SK-N-SH treated with all-trans-retinoic acid at 6 μM for 48 hours (cell line): ENCODE measurements around the gene OPN1MW2.
"Not testable (repeated sequence)": the region's sequence is repeated elsewhere in the genome, so short reads cannot be mapped to it uniquely, and the experiment has no call there.

ENCODE experiments used
- ARNTL ChIP-seq: fragments of 450-650 bp; formaldehyde crosslinking; IDR thresholded peaks from 2 replicates; pipeline ENCODE4 v1.5.0; 2020; ENCODE audit warnings: low read depth, mild to moderate bottlenecking, moderate library complexity, borderline replicate concordance
- BACH2 ChIP-seq: fragments of 250-450 bp; sonication (Bioruptor Pico); IDR thresholded peaks from 2 replicates; pipeline ENCODE4 v1.9.0; 2021; ENCODE audit warnings: mild to moderate bottlenecking, borderline replicate concordance
- CREB5 ChIP-seq: fragments of 250-450 bp; sonication (Bioruptor Pico); IDR thresholded peaks from 2 replicates; pipeline ENCODE4 v1.5.1; 2020; ENCODE audit warnings: low read depth, mild to moderate bottlenecking, moderate library complexity
- CSDC2 ChIP-seq: fragments of 250-450 bp; sonication (Bioruptor Pico); IDR thresholded peaks from 2 replicates; pipeline ENCODE4 v1.5.0; 2020; ENCODE audit warnings: mild to moderate bottlenecking, moderate library complexity
- ESRRG ChIP-seq: fragments of 250-450 bp; sonication (Bioruptor Pico); IDR thresholded peaks from 2 replicates; pipeline ENCODE4 v1.6.1; 2021; ENCODE audit warnings: mild to moderate bottlenecking
- GLIS3 ChIP-seq: fragments of 250-450 bp; sonication (Bioruptor Pico); IDR thresholded peaks from 2 replicates; pipeline ENCODE4 v1.5.0; 2020; ENCODE audit warnings: mild to moderate bottlenecking, moderate library complexity
- PPARA ChIP-seq: fragments of 250-450 bp; sonication (Bioruptor Pico); IDR thresholded peaks from 2 replicates; pipeline ENCODE4 v1.5.0; 2020; ENCODE audit warnings: mild to moderate bottlenecking, borderline replicate concordance
- ZFP30 ChIP-seq: fragments of 450-650 bp; formaldehyde crosslinking; IDR thresholded peaks from 2 replicates; pipeline ENCODE4 v1.5.0; 2022; ENCODE audit warnings: mild to moderate bottlenecking, moderate library complexity
- TF ChIP-seq, protein P1 (sequence below): fragments of 250-450 bp; sonication (Bioruptor Pico); IDR thresholded peaks from 2 replicates; pipeline ENCODE4 v1.5.1; 2021; ENCODE audit warnings: mild to moderate bottlenecking, moderate library complexity
- TF ChIP-seq, protein P2 (sequence below): fragments of 250-450 bp; sonication (Bioruptor Pico); IDR thresholded peaks from 2 replicates; pipeline ENCODE4 v1.8.0; 2020; ENCODE audit warnings: mild to moderate bottlenecking, moderate library complexity, borderline replicate concordance

GRCh38 chrX:154174356-154174755, 45.2 kb upstream of the OPN1MW2 start:
- TF ChIP-seq, protein P1, sequence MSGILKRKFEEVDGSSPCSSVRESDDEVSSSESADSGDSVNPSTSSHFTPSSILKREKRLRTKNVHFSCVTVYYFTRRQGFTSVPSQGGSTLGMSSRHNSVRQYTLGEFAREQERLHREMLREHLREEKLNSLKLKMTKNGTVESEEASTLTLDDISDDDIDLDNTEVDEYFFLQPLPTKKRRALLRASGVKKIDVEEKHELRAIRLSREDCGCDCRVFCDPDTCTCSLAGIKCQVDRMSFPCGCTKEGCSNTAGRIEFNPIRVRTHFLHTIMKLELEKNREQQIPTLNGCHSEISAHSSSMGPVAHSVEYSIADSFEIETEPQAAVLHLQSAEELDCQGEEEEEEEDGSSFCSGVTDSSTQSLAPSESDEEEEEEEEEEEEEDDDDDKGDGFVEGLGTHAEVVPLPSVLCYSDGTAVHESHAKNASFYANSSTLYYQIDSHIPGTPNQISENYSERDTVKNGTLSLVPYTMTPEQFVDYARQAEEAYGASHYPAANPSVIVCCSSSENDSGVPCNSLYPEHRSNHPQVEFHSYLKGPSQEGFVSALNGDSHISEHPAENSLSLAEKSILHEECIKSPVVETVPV (CRISPR knock-in tag), result not testable (repeated sequence)
- TF ChIP-seq, protein P2, sequence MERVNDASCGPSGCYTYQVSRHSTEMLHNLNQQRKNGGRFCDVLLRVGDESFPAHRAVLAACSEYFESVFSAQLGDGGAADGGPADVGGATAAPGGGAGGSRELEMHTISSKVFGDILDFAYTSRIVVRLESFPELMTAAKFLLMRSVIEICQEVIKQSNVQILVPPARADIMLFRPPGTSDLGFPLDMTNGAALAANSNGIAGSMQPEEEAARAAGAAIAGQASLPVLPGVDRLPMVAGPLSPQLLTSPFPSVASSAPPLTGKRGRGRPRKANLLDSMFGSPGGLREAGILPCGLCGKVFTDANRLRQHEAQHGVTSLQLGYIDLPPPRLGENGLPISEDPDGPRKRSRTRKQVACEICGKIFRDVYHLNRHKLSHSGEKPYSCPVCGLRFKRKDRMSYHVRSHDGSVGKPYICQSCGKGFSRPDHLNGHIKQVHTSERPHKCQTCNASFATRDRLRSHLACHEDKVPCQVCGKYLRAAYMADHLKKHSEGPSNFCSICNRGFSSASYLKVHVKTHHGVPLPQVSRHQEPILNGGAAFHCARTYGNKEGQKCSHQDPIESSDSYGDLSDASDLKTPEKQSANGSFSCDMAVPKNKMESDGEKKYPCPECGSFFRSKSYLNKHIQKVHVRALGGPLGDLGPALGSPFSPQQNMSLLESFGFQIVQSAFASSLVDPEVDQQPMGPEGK (CRISPR knock-in tag), result not testable (repeated sequence)
- TF ChIP-seq BACH2, ZFP30, ARNTL, ESRRG, CSDC2, GLIS3, PPARA, CREB5 (CRISPR knock-in tag): not testable (repeated sequence)
